NT2/D1 (cell line): ENCODE measurements around the gene TERB1.

ENCODE experiments used
- DNase-seq: peaks from one replicate; pipeline ENCODE4 v3.0.0-alpha.2; 2011; ENCODE audit warnings: low read depth, low spot score
- H3K27me3 ChIP-seq: 2 replicates; pipeline ENCODE4 v1.6.0; 2011; ENCODE audit warnings: mild to moderate bottlenecking; ENCODE audit not compliant: insufficient read length, insufficient read depth
- H3K36me3 ChIP-seq: 2 replicates; pipeline ENCODE4 v1.6.1; 2011; ENCODE audit warnings: mild to moderate bottlenecking, low read length, mixed read lengths; ENCODE audit not compliant: insufficient read depth, insufficient read length
- H3K4me1 ChIP-seq: 2 replicates; pipeline ENCODE4 v1.5.1; 2011; ENCODE audit not compliant: insufficient read depth, insufficient read length
- H3K4me3 ChIP-seq: 2 replicates; pipeline ENCODE4 v1.5.1; 2011; ENCODE audit warnings: low read depth; ENCODE audit not compliant: insufficient read length
- H3K9ac ChIP-seq: 2 replicates; pipeline ENCODE4 v1.6.0; 2011; ENCODE audit warnings: low read depth; ENCODE audit not compliant: insufficient read length
- H3K9me3 ChIP-seq: 2 replicates; pipeline ENCODE4 v1.5.1; 2011; ENCODE audit warnings: mild to moderate bottlenecking, low read length; ENCODE audit not compliant: insufficient read depth
- SUZ12 ChIP-seq: IDR thresholded peaks from 2 replicates; pipeline ENCODE4 v1.6.1; 2011; ENCODE audit not compliant: insufficient read length, insufficient read depth; ENCODE audit errors: extremely low read depth
- YY1 ChIP-seq: IDR thresholded peaks from 2 replicates; pipeline ENCODE4 v1.6.1; 2011; ENCODE audit not compliant: insufficient read length, insufficient read depth
- ZNF274 ChIP-seq: IDR thresholded peaks from 2 replicates; pipeline ENCODE4 v1.6.1; 2011; ENCODE audit warnings: mild to moderate bottlenecking, low read depth, low read length

TERB1 gene

GRCh38 chr16:66790130-66790733 lies 11.2 kb downstream of the TERB1 start:
- no peak overlapping the region for H3K9ac ChIP-seq
- TF ChIP-seq ZNF274 (no peak), YY1 (no peak), SUZ12 (no peak)
- no peaks in the 10 kb centered on the region for H3K36me3 ChIP-seq
- H3K4me3 ChIP-seq, result no peak overlapping the region
- no peak for DNase-seq
- no peaks in the 10 kb centered on the region for H3K27me3 ChIP-seq
- no peaks in the 10 kb centered on the region for H3K4me1 ChIP-seq
- H3K9me3 ChIP-seq, result no peaks in the 10 kb centered on the region

DNA sequence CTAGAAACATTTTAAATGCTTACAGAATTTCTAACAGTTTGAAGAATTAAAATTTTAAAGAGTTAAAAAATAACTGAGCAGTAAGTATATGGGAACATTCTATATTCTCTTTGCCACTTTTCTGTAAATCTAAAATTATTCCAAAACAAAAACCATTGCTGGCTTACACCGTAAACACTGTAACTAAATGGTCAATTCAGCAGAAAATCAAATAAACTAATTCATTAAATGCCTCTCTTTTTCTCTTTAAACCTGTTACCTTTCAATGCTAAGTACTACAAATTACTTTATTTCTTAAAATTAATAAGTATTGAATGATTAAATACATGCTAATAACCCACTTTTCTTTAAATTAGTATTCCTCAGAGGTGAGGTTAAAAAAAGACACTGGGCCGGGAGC lies 14.0 kb downstream of the TERB1 start:
- Histone ChIP-seq H3K4me1 (no peaks in the 10 kb centered on the region), H3K36me3 (no peaks in the 10 kb centered on the region), H3K4me3 (no peak overlapping the region), H3K9me3 (no peaks in the 10 kb centered on the region), H3K27me3 (no peaks in the 10 kb centered on the region), H3K9ac (no peak overlapping the region)
- TF ChIP-seq YY1 (no peak), SUZ12 (no peak), ZNF274 (no peak)
- no peak for DNase-seq

GRCh38 chr16:66786551-66786950 lies 14.8 kb downstream of the TERB1 start:
- Histone ChIP-seq H3K9ac (no peak overlapping the region), H3K9me3 (no peaks in the 10 kb centered on the region), H3K27me3 (no peaks in the 10 kb centered on the region), H3K4me1 (no peaks in the 10 kb centered on the region), H3K36me3 (no peaks in the 10 kb centered on the region), H3K4me3 (no peak overlapping the region)
- DNase-seq, result no peak
- TF ChIP-seq ZNF274 (no peak), SUZ12 (no peak), YY1 (no peak)

DNA sequence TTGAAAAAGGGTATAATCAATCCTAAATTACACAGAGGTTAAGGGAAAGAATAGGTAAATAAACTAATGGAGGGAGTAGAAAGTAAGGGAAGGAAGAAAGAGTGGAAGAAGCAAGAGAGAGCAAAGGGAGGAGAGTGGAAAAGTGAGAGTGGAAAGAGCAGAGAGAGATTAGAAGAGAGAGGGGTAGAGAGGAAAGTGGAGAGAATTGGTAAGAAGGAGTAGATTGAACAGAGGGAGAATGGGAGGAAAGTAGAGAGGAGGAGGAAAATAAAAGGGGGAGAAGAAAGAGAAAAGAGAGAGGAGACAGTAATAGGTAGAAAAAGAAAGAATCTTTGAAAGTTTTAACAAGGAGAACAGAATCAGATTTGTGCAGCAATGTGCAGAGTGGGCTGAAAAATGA lies 24.9 kb downstream of the TERB1 start:
- Histone ChIP-seq H3K4me1 (no peaks in the 10 kb centered on the region), H3K9ac (no peak overlapping the region), H3K36me3 (no peaks in the 10 kb centered on the region), H3K9me3 (no peaks in the 10 kb centered on the region), H3K4me3 (no peak overlapping the region), H3K27me3 (no peaks in the 10 kb centered on the region)
- DNase-seq, result no peak
- TF ChIP-seq YY1, result no peak
- no peak for TF ChIP-seq SUZ12
- no peak for TF ChIP-seq ZNF274

- DNase-seq, result no peak
- Histone ChIP-seq H3K4me1 (no peaks in the 10 kb centered on the region), H3K9me3 (no peaks in the 10 kb centered on the region), H3K9ac (no peak overlapping the region), H3K4me3 (no peak overlapping the region), H3K27me3 (no peaks in the 10 kb centered on the region), H3K36me3 (no peaks in the 10 kb centered on the region)
- no peak for TF ChIP-seq SUZ12
- no peak for TF ChIP-seq ZNF274
- TF ChIP-seq YY1, result no peak
Measured at GRCh38 chr16:66774981-66775380, 26.4 kb downstream of the TERB1 start.

- no peak for DNase-seq
- Histone ChIP-seq H3K9me3 (no peaks in the 10 kb centered on the region), H3K4me1 (no peaks in the 10 kb centered on the region), H3K9ac (no peak overlapping the region), H3K4me3 (no peak overlapping the region), H3K27me3 (peaks cover 2% of the 10 kb centered on the region), H3K36me3 (no peaks in the 10 kb centered on the region)
- TF ChIP-seq YY1, result no peak
- TF ChIP-seq SUZ12, result no peak
- no peak for TF ChIP-seq ZNF274
Measured at GRCh38 chr16:66758086-66758485, 43.3 kb downstream of the TERB1 start.

GRCh38 chr16:66754819-66755218 lies 46.6 kb downstream of the TERB1 start:
- Histone ChIP-seq H3K4me1 (peaks cover 3% of the 10 kb centered on the region), H3K27me3 (peaks cover 16% of the 10 kb centered on the region), H3K9me3 (no peaks in the 10 kb centered on the region), H3K36me3 (peaks cover 11% of the 10 kb centered on the region), H3K9ac (no peak overlapping the region), H3K4me3 (no peak overlapping the region)
- no peak for DNase-seq
- TF ChIP-seq ZNF274 (no peak), YY1 (no peak), SUZ12 (no peak)
